ENCODE results near the gene TACC2. TPM values are rescaled to one million over a fixed set of nuclear protein-coding genes. Genes with fewer than 3 reads are reported as not detected.

TACC2 gene
- total and polyA plus RNA-seq, 2 experiments from 2014 or later = 30.8 to 35.9 TPM

GRCh38 chr10:122249303-122249850 is 260.4 kb downstream of the TACC2 start:
- Histone ChIP-seq H3K9me2 (ENCODE audit: insufficient read depth) (no peaks in the 10 kb centered on the region), H3K27me3 (ENCODE audit: insufficient read depth) (no peaks in the 10 kb centered on the region), H3K4me3 (no peak overlapping the region), H3K79me2 (replicated peaks; ENCODE audit: insufficient read depth) (no peaks in the 10 kb centered on the region), H3K4me1 (ENCODE audit: insufficient read depth) (no peaks in the 10 kb centered on the region), H3K27ac (ENCODE audit: low read depth) (no peak overlapping the region), H3K4me2 (no peak overlapping the region), H3K36me3 (ENCODE audit: insufficient read depth) (peaks cover 10% of the 10 kb centered on the region), H4K20me1 (replicated peaks; ENCODE audit: insufficient read depth) (peaks cover 3% of the 10 kb centered on the region; the same call in 1 of the 2 replicates), H2AFZ (no peak overlapping the region), H3F3A (replicated peaks; ENCODE audit: low read depth) (no peaks in the 10 kb centered on the region)
- Mint-ChIP-seq H3K27me3 (ENCODE audit: insufficient read depth, low read depth, poor library complexity) (peaks cover 6% of the 10 kb centered on the region), H3K4me1 (peaks cover 3% of the 10 kb centered on the region; the same call in 1 of the 3 replicates), H3K36me3 (ENCODE audit: low read depth) (peaks cover 45% of the 10 kb centered on the region), H3K4me3 (no peak overlapping the region), H3K27ac (no peak overlapping the region), H3K9me3 (no peaks in the 10 kb centered on the region)
- ATAC-seq (no peak), DNase-seq (ENCODE audit: low spot score) (no peak)
- TF ChIP-seq, protein P1, sequence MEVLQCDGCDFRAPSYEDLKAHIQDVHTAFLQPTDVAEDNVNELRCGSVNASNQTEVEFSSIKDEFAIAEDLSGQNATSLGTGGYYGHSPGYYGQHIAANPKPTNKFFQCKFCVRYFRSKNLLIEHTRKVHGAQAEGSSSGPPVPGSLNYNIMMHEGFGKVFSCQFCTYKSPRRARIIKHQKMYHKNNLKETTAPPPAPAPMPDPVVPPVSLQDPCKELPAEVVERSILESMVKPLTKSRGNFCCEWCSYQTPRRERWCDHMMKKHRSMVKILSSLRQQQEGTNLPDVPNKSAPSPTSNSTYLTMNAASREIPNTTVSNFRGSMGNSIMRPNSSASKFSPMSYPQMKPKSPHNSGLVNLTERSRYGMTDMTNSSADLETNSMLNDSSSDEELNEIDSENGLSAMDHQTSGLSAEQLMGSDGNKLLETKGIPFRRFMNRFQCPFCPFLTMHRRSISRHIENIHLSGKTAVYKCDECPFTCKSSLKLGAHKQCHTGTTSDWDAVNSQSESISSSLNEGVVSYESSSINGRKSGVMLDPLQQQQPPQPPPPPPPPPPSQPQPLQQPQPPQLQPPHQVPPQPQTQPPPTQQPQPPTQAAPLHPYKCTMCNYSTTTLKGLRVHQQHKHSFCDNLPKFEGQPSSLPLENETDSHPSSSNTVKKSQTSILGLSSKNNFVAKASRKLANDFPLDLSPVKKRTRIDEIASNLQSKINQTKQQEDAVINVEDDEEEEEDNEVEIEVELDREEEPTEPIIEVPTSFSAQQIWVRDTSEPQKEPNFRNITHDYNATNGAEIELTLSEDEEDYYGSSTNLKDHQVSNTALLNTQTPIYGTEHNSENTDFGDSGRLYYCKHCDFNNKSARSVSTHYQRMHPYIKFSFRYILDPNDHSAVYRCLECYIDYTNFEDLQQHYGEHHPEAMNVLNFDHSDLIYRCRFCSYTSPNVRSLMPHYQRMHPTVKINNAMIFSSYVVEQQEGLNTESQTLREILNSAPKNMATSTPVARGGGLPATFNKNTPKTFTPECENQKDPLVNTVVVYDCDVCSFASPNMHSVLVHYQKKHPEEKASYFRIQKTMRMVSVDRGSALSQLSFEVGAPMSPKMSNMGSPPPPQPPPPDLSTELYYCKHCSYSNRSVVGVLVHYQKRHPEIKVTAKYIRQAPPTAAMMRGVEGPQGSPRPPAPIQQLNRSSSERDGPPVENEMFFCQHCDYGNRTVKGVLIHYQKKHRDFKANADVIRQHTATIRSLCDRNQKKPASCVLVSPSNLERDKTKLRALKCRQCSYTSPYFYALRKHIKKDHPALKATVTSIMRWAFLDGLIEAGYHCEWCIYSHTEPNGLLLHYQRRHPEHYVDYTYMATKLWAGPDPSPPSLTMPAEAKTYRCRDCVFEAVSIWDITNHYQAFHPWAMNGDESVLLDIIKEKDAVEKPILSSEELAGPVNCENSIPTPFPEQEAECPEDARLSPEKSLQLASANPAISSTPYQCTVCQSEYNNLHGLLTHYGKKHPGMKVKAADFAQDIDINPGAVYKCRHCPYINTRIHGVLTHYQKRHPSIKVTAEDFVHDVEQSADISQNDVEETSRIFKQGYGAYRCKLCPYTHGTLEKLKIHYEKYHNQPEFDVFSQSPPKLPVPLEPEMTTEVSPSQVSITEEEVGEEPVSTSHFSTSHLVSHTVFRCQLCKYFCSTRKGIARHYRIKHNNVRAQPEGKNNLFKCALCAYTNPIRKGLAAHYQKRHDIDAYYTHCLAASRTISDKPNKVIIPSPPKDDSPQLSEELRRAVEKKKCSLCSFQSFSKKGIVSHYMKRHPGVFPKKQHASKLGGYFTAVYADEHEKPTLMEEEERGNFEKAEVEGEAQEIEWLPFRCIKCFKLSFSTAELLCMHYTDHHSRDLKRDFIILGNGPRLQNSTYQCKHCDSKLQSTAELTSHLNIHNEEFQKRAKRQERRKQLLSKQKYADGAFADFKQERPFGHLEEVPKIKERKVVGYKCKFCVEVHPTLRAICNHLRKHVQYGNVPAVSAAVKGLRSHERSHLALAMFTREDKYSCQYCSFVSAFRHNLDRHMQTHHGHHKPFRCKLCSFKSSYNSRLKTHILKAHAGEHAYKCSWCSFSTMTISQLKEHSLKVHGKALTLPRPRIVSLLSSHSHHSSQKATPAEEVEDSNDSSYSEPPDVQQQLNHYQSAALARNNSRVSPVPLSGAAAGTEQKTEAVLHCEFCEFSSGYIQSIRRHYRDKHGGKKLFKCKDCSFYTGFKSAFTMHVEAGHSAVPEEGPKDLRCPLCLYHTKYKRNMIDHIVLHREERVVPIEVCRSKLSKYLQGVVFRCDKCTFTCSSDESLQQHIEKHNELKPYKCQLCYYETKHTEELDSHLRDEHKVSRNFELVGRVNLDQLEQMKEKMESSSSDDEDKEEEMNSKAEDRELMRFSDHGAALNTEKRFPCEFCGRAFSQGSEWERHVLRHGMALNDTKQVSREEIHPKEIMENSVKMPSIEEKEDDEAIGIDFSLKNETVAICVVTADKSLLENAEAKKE (CRISPR knock-in tag; IDR thresholded peaks at IDR 0.05) = no peak
- TF ChIP-seq, protein P2, sequence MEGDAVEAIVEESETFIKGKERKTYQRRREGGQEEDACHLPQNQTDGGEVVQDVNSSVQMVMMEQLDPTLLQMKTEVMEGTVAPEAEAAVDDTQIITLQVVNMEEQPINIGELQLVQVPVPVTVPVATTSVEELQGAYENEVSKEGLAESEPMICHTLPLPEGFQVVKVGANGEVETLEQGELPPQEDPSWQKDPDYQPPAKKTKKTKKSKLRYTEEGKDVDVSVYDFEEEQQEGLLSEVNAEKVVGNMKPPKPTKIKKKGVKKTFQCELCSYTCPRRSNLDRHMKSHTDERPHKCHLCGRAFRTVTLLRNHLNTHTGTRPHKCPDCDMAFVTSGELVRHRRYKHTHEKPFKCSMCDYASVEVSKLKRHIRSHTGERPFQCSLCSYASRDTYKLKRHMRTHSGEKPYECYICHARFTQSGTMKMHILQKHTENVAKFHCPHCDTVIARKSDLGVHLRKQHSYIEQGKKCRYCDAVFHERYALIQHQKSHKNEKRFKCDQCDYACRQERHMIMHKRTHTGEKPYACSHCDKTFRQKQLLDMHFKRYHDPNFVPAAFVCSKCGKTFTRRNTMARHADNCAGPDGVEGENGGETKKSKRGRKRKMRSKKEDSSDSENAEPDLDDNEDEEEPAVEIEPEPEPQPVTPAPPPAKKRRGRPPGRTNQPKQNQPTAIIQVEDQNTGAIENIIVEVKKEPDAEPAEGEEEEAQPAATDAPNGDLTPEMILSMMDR (conservative IDR thresholded peaks at IDR 0.05; ENCODE audit: low read depth in 2 of 2) = no peak
- no peak for TF ChIP-seq STAT1 (IDR thresholded peaks at IDR 0.05; ENCODE audit: unreplicated experiment)
- TF ChIP-seq ZNF331 (CRISPR knock-in tag; IDR thresholded peaks at IDR 0.05; ENCODE audit: low read depth) = no peak
- TF ChIP-seq, protein P3, sequence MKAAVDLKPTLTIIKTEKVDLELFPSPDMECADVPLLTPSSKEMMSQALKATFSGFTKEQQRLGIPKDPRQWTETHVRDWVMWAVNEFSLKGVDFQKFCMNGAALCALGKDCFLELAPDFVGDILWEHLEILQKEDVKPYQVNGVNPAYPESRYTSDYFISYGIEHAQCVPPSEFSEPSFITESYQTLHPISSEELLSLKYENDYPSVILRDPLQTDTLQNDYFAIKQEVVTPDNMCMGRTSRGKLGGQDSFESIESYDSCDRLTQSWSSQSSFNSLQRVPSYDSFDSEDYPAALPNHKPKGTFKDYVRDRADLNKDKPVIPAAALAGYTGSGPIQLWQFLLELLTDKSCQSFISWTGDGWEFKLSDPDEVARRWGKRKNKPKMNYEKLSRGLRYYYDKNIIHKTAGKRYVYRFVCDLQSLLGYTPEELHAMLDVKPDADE (IDR thresholded peaks at IDR 0.05) = no peak
- TF ChIP-seq POLR2AphosphoS5 (IDR thresholded peaks at IDR 0.05; ENCODE audit: low read depth) = no peak
- TF ChIP-seq EZH2 (IDR thresholded peaks at IDR 0.05; ENCODE audit: low read depth, unreplicated experiment) = no peak
